ENCODE measurements around the gene C20orf144.

Gene C20orf144

DNA sequence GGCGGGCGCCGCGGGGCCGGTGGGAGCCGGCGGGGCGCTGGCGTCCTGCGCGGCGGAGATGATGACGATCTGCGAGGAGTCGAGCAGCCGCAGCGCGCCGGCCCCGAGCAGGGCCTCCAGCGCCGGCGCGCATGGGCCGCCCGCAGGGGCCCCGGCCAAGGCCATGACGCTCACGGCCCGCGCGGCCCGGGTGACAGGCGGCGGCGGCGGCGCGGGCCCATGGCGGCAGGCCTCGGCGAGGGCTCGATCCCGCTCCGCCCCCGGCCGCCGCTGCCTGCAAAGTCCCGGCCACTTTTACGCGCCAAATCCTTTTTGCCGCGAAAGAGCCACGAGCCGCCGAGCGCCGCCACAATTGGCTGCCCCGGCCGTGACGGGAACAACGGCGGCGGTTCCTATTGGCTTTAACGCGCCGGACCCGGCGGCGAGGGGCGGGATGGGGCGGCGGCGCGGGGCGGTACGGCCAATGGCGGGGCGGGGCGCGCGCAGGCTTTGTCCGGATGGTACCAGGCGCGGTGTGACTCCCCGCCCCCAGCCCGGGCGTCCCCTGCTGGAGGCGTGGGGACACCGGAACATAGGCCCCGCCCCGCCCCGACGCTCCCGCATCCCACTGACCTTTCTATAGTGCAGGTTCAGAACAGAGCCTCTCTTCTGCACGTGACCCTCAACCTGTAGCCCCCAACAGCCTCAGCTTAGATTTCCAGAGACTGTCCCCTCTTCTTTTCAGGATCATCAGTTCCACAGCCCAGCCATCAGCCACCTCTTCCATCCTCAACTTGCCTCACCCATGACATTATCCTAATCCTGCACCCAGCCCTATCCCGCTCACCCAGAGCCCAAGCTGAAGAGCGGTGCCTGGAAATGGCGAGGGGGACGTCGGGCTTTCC lies 24.2 kb downstream of the C20orf144 start, which contains the start of gene E2F1:
TSS of gene E2F1 (minus strand) at position 286 of the 884 bp plus-strand sequence. CDS start at position 165, 121 bp downstream.
- Mint-ChIP-seq H3K27ac (no peak within 1 kb of the TSS), H3K4me3 (peak within 1 kb of the TSS; percentile 80), H3K9me3 (no peaks in the 10 kb centered on the region), H3K4me1 (peaks cover 44% of the 10 kb centered on the region), H3K36me3 (ENCODE audit: low read depth) (no peaks in the 10 kb centered on the region), H3K27me3 (ENCODE audit: low read depth, poor library complexity) (peaks cover 5% of the 10 kb centered on the region)
- TF ChIP-seq, protein P1, sequence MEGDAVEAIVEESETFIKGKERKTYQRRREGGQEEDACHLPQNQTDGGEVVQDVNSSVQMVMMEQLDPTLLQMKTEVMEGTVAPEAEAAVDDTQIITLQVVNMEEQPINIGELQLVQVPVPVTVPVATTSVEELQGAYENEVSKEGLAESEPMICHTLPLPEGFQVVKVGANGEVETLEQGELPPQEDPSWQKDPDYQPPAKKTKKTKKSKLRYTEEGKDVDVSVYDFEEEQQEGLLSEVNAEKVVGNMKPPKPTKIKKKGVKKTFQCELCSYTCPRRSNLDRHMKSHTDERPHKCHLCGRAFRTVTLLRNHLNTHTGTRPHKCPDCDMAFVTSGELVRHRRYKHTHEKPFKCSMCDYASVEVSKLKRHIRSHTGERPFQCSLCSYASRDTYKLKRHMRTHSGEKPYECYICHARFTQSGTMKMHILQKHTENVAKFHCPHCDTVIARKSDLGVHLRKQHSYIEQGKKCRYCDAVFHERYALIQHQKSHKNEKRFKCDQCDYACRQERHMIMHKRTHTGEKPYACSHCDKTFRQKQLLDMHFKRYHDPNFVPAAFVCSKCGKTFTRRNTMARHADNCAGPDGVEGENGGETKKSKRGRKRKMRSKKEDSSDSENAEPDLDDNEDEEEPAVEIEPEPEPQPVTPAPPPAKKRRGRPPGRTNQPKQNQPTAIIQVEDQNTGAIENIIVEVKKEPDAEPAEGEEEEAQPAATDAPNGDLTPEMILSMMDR (IDR thresholded peaks at IDR 0.05), result no peak
- peak; percentile 98 for DNase-seq

DNA sequence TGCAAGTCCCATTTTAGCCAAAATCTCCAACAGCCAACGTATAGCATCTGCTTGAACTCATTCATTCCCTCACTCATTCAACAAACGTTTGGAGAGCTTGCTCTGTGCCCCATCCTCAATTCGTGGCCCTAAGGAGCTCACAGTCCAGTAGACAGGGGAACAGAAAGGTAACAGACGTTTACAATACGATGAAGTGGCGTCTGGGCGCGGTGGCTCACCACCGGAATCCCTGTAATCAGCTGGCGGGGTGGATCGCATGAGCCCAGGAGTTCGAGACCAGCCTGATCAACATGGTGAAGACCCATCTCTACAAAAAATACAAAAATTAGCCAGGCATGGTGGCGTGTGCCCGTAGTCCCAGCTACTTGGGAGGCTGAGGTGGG lies 24.8 kb downstream of the C20orf144 start:
- peaks cover 2% of the 10 kb centered on the region for H3K27me3 Mint-ChIP-seq (ENCODE audit: low read depth, poor library complexity)
- no peaks in the 10 kb centered on the region for H3K36me3 Mint-ChIP-seq (ENCODE audit: low read depth)
- no peaks in the 10 kb centered on the region for H3K9me3 Mint-ChIP-seq
- TF ChIP-seq, protein P1 (IDR thresholded peaks at IDR 0.05), result no peak
- peaks cover 37% of the 10 kb centered on the region for H3K4me1 Mint-ChIP-seq
- peak overlapping the region; percentile 80 for H3K4me3 Mint-ChIP-seq
- no peak for DNase-seq
- H3K27ac Mint-ChIP-seq, result no peak overlapping the region

DNA sequence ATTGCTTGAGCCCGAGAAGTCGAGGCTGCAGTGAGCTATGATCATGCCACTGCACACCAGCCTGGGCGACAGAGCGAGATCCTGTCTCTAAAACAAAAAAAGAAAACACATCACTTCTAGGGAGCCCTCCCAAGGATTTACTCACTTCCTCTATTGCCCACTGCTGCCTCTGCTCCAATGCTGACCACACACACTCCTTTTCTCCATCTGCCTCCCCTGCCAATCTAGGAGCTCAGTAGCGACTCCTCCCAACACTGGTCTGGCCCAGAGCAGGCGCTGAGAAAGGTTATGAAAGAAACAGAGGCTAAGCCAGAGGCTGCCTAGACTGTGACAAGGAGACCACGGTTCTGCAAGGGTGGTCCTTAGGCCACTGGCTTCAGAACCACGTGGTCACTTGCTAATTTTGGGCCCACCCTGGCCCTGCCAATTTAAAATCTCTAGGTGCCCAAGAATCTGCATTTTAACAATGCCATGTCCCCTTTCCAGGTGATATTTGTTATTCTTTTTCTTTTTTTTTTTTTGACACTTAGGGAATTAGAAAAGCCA lies 25.3 kb downstream of the C20orf144 start:
- H3K9me3 Mint-ChIP-seq, result no peaks in the 10 kb centered on the region
- H3K36me3 Mint-ChIP-seq (ENCODE audit: low read depth), result no peaks in the 10 kb centered on the region
- TF ChIP-seq, protein P1 (IDR thresholded peaks at IDR 0.05), result no peak
- H3K4me1 Mint-ChIP-seq, result peaks cover 33% of the 10 kb centered on the region
- no peak for DNase-seq
- no peak overlapping the region for H3K27ac Mint-ChIP-seq
- no peak overlapping the region for H3K4me3 Mint-ChIP-seq
- peaks cover 2% of the 10 kb centered on the region for H3K27me3 Mint-ChIP-seq (ENCODE audit: low read depth, poor library complexity)

DNA sequence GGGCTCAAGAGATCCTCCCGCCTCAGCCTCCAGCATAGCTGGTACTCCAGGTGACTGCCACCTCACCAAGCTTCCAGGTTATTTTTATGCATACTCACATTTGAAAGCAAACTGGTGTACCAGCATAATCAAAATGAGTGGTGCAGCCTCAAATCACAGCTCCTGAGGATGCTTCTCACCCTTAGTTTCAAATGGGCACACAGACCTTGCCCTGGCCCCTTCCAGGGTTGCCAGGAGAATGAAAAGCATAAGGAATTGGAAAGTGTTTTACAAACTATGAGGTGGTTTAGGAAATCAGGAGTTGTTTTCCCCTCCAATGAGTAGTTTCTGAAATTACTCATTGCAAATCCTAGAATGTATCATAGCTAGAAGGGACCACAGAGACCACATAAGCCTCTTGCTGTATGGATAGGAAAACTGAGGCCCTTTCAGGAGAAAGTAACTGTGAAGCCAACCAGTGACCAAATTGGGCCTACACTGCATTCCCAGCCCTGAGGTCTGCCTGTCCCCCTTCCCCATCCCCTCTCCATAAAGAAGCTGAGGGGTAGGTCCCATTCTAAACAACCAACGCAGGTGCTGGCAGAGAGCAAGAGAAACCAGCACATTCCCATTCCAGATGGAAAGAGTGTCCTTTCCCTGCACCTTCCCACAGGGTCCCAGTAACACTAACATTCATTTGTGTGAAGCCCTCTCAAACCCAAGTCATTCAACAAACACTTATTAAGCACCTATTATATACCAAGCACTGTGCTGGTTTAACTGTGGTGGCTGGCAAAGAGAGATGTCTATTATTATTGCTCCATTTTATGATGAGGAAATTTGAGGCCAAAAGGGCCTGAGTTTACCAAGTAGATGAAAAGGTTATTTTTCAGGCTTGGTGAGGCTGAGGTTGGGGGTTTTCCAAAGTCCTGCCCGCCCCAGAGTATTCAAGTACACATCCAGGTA lies 26.1 kb downstream of the C20orf144 start:
- no peak overlapping the region for H3K4me3 Mint-ChIP-seq
- H3K9me3 Mint-ChIP-seq, result no peaks in the 10 kb centered on the region
- no peaks in the 10 kb centered on the region for H3K36me3 Mint-ChIP-seq (ENCODE audit: low read depth)
- DNase-seq, result no peak
- H3K27ac Mint-ChIP-seq, result no peak overlapping the region
- peaks cover 2% of the 10 kb centered on the region for H3K27me3 Mint-ChIP-seq (ENCODE audit: low read depth, poor library complexity)
- TF ChIP-seq, protein P1 (IDR thresholded peaks at IDR 0.05), result no peak
- H3K4me1 Mint-ChIP-seq, result peaks cover 26% of the 10 kb centered on the region

DNA sequence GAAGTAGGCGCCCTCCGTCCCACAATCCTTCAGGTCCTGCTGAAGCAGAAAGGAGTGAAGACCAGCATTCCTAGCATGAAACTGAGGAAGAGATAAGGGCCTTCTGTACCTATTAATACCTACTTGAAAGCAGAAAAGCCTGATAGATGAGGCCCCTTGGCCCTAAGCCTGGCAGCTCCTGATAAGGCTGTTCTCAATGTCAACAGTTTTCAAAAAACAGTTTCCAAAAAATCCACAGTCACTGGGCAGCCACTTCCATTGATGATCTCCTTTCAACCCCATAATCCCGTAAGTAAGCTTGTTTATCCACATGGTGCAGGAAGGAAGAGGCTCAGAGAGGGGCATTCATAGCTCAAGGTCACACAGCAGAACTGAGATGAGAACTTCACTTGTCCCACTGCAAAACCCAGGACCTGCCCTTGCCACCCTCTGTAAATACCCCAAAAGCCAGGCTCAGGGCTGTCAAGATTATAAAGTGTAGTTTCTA lies 26.9 kb downstream of the C20orf144 start:
- Mint-ChIP-seq H3K27ac (no peak overlapping the region), H3K9me3 (no peaks in the 10 kb centered on the region), H3K4me3 (no peak overlapping the region), H3K36me3 (ENCODE audit: low read depth) (no peaks in the 10 kb centered on the region), H3K4me1 (peaks cover 33% of the 10 kb centered on the region), H3K27me3 (ENCODE audit: low read depth, poor library complexity) (peaks cover 2% of the 10 kb centered on the region)
- no peak for DNase-seq
- TF ChIP-seq, protein P1 (IDR thresholded peaks at IDR 0.05), result no peak

Measured in nephron progenitor cell (in vitro differentiated cells).